ENCODE results near the gene RBBP6.
A peak's percentile ranks its signal among the peaks of the same experiment; 100 is the strongest.
"Not testable (repeated sequence)": the region's sequence is repeated elsewhere in the genome, so short reads cannot be mapped to it uniquely, and the experiment has no call there.

RBBP6 gene

DNA sequence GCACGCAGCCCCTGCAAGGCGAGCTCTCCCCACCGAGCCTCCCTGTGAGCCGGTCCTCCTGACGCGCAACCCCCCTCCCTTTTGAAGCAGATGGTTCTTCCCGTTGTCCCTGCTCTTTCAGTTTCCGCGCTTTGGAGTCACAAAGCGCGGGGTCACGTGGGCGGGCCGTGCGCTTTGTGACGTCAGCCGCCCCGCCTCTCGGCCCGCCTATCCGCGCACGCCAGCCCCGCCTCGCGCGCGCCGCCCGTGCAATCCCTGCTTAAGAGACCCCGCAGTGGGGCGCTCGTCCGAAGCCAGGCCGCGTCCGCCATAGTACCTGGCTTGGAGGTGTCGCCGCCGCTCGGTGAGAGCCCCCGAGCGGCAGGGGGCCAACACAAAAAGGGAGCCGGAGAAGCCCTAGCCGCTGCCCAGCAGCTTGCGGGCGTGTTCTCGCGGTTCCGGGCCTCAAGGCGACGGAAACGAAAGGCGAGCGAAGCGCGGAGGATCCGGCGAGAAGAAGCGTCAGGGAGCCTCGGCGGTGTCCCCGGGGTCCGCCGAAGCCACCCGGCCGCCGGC, at the start of gene RBBP6:
Gene RBBP6, plus strand, starts transcription at position 272 of the 555 bp plus-strand sequence. CDS start 1,061 bp downstream, outside the sequence.
- peak; percentile 94 for DNase-seq (ENCODE audit: low spot score)
- Mint-ChIP-seq H3K4me3 (peak within 1 kb of the TSS; percentile 100), H3K4me1 (ENCODE audit: low read depth) (peaks cover 26% of the 10 kb centered on the region), H3K36me3 (ENCODE audit: low read depth) (peaks cover 28% of the 10 kb centered on the region), H3K9me3 (no peaks in the 10 kb centered on the region), H3K27ac (peak within 1 kb of the TSS; percentile 100), H3K27me3 (ENCODE audit: low read depth) (peaks cover under 1% of the 10 kb centered on the region)

DNA sequence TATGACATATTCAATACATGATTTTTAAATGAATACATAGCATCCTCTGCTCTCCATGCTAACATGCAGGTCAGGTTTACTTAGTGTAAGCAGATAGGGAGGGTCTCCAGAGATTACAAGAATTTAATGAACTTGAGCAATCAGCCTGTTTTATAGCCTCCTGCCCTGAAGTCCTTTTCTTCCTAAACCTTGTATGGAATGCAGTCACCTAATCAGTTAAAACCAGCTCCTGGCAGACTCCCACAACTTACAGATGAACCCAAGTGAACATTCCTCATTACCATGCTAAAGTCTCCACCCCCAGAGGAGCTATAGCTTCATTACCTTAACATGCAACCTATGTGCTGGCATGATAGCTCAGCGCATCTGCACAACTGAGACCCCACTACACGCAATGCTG, 48.5 kb upstream of the RBBP6 start:
- Mint-ChIP-seq H3K4me1 (ENCODE audit: low read depth) (no peaks in the 10 kb centered on the region), H3K27ac (no peak overlapping the region), H3K27me3 (ENCODE audit: low read depth) (no peaks in the 10 kb centered on the region), H3K9me3 (no peaks in the 10 kb centered on the region), H3K36me3 (ENCODE audit: low read depth) (no peaks in the 10 kb centered on the region), H3K4me3 (no peak overlapping the region)
- no peak for DNase-seq (ENCODE audit: low spot score)

GRCh38 chr16:24491731-24492130, 47.6 kb upstream of the RBBP6 start:
- no peaks in the 10 kb centered on the region for H3K9me3 Mint-ChIP-seq
- DNase-seq (ENCODE audit: low spot score) = no peak
- no peaks in the 10 kb centered on the region for H3K4me1 Mint-ChIP-seq (ENCODE audit: low read depth)
- H3K4me3 Mint-ChIP-seq = no peak overlapping the region
- no peaks in the 10 kb centered on the region for H3K36me3 Mint-ChIP-seq (ENCODE audit: low read depth)
- no peaks in the 10 kb centered on the region for H3K27me3 Mint-ChIP-seq (ENCODE audit: low read depth)
- no peak overlapping the region for H3K27ac Mint-ChIP-seq

GRCh38 chr16:24493821-24494220, 45.5 kb upstream of the RBBP6 start:
- no peaks in the 10 kb centered on the region for H3K9me3 Mint-ChIP-seq
- no peak overlapping the region for H3K27ac Mint-ChIP-seq
- H3K27me3 Mint-ChIP-seq (ENCODE audit: low read depth) = no peaks in the 10 kb centered on the region

DNA sequence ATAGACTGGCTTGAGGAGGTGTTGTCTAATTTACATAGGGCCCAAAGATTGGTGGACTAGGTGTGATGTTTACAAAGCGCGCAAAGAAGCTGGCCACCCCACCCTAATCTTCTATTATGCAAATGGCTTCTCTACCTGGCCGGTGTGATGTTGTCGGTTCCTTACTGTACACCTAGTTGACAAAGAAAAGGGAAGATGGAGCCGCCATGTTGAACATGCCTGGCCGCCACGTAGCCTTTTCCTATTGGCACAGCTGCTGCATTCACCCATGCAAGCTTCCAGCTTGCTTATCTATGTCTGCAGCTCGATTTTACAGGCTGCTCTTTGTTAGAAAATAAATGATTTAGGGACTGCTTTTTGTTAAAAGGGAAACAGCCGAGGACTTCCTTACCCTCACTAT, 44.2 kb upstream of the RBBP6 start:
- not testable (repeated sequence) for H3K27ac Mint-ChIP-seq; DNase-seq (ENCODE audit: low spot score); H3K9me3 Mint-ChIP-seq; H3K4me3 Mint-ChIP-seq; H3K4me1 Mint-ChIP-seq (ENCODE audit: low read depth); H3K27me3 Mint-ChIP-seq (ENCODE audit: low read depth); H3K36me3 Mint-ChIP-seq (ENCODE audit: low read depth)

More at GRCh38 chr16:24493821-24494220, 45.5 kb upstream of the RBBP6 start:
- no peaks in the 10 kb centered on the region for H3K4me1 Mint-ChIP-seq (ENCODE audit: low read depth)
- no peaks in the 10 kb centered on the region for H3K36me3 Mint-ChIP-seq (ENCODE audit: low read depth)
- DNase-seq (ENCODE audit: low spot score) = no peak
- no peak overlapping the region for H3K4me3 Mint-ChIP-seq

DNA sequence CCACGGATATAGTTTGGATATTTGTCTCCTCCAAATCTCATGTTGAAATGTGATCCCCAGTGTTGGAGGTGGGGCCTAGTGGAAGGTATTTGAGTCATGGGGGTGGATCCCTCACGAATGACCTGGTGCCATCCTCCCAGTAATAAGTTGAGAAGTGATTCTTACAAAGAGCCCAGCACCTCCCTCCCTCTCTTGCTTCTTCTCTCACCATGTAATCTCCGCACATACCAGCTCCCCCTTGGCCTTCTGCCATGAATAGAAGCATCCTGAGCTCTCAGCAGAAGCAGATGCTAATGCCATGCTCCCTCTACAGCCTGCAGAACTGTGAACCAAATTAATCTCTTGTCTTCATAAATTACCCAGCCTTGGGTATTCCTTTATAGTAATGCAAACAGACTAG, 41.9 kb upstream of the RBBP6 start:
- no peaks in the 10 kb centered on the region for H3K9me3 Mint-ChIP-seq
- no peak overlapping the region for H3K27ac Mint-ChIP-seq
- H3K36me3 Mint-ChIP-seq (ENCODE audit: low read depth) = no peaks in the 10 kb centered on the region
- H3K4me3 Mint-ChIP-seq = no peak overlapping the region
- no peak for DNase-seq (ENCODE audit: low spot score)
- H3K4me1 Mint-ChIP-seq (ENCODE audit: low read depth) = no peaks in the 10 kb centered on the region
- H3K27me3 Mint-ChIP-seq (ENCODE audit: low read depth) = peaks cover 5% of the 10 kb centered on the region

DNA sequence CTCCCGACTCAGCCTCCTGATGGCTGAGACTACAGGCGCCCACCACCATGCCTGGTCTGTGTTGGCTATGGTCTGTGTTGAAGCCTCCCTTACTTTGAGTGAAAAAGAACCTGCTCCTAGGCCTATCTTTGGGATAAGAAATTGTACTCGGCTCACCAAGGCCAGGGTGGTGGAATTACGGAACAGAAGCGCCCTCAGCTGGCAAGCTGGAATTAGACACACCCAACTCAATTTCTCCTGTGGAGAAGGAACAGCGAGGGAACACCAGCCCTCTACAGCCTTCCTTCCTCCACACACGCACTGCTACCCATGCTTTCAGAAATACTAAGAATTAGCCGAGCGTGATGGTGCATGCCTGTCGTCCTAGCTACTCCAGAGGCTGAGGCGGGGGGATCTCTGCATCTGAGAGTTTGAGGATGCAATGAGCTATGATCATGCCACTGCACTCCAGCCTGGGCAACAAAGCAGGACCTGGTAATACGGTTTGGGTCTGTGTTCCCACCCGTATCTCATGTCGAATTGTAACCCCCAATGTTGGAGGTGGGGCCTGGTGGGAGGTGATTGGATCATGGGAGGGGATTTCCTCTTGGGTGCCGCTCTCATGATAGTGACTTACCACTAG, 40.1 kb upstream of the RBBP6 start:
- no peaks in the 10 kb centered on the region for H3K36me3 Mint-ChIP-seq (ENCODE audit: low read depth)
- H3K9me3 Mint-ChIP-seq = no peaks in the 10 kb centered on the region
- H3K4me3 Mint-ChIP-seq = no peak overlapping the region
- H3K27me3 Mint-ChIP-seq (ENCODE audit: low read depth) = peaks cover 5% of the 10 kb centered on the region
- H3K4me1 Mint-ChIP-seq (ENCODE audit: low read depth) = no peaks in the 10 kb centered on the region
- no peak overlapping the region for H3K27ac Mint-ChIP-seq
- DNase-seq (ENCODE audit: low spot score) = no peak

- H3K4me1 Mint-ChIP-seq (ENCODE audit: low read depth) = no peaks in the 10 kb centered on the region
Measured at GRCh38 chr16:24504472-24505345, 34.7 kb upstream of the RBBP6 start.

DNA sequence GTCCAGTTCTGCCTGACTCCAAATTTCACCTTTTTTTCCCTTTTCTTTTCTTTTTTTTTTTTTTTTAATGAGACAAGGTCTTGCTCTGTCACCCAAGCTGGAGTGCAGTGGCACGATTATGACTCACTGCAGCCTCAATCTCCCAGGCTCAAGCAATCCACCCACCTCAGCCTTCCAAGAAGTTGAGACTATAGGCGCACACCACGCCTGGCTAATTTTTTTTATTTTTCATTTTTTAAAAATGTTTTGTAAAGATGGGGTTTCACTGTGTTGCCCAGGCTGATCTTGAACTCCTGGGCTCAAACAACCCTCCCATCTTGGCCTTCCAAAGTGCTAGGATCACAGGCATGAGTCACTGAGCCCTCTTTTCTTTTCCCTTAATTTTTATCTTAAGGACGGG, 33.4 kb upstream of the RBBP6 start:
- no peaks in the 10 kb centered on the region for H3K9me3 Mint-ChIP-seq
- no peaks in the 10 kb centered on the region for H3K4me1 Mint-ChIP-seq (ENCODE audit: low read depth)
- no peak for DNase-seq (ENCODE audit: low spot score)
- no peaks in the 10 kb centered on the region for H3K36me3 Mint-ChIP-seq (ENCODE audit: low read depth)
- H3K4me3 Mint-ChIP-seq = no peak overlapping the region
- no peak overlapping the region for H3K27ac Mint-ChIP-seq
- H3K27me3 Mint-ChIP-seq (ENCODE audit: low read depth) = peaks cover 2% of the 10 kb centered on the region

More at GRCh38 chr16:24504472-24505345, 34.7 kb upstream of the RBBP6 start:
- Mint-ChIP-seq H3K4me3 (no peak overlapping the region), H3K9me3 (no peaks in the 10 kb centered on the region), H3K36me3 (ENCODE audit: low read depth) (no peaks in the 10 kb centered on the region), H3K27me3 (ENCODE audit: low read depth) (peaks cover 6% of the 10 kb centered on the region), H3K27ac (no peak overlapping the region)
- peak; percentile 50 for DNase-seq (ENCODE audit: low spot score)

GRCh38 chr16:24507959-24508480, 31.3 kb upstream of the RBBP6 start:
- H3K4me1 Mint-ChIP-seq (ENCODE audit: low read depth) = no peaks in the 10 kb centered on the region
- H3K36me3 Mint-ChIP-seq (ENCODE audit: low read depth) = no peaks in the 10 kb centered on the region

GRCh38 chr16:24508614-24509013, 30.8 kb upstream of the RBBP6 start:
- peaks cover 2% of the 10 kb centered on the region for H3K27me3 Mint-ChIP-seq (ENCODE audit: low read depth)
- no peaks in the 10 kb centered on the region for H3K9me3 Mint-ChIP-seq
- no peak for DNase-seq (ENCODE audit: low spot score)
- no peak overlapping the region for H3K27ac Mint-ChIP-seq
- no peaks in the 10 kb centered on the region for H3K4me1 Mint-ChIP-seq (ENCODE audit: low read depth)
- H3K4me3 Mint-ChIP-seq = no peak overlapping the region
- H3K36me3 Mint-ChIP-seq (ENCODE audit: low read depth) = no peaks in the 10 kb centered on the region

More at GRCh38 chr16:24507959-24508480, 31.3 kb upstream of the RBBP6 start:
- Mint-ChIP-seq H3K9me3 (no peaks in the 10 kb centered on the region), H3K27me3 (ENCODE audit: low read depth) (peaks cover 2% of the 10 kb centered on the region), H3K27ac (no peak overlapping the region), H3K4me3 (no peak overlapping the region)
- no peak for DNase-seq (ENCODE audit: low spot score)

DNA sequence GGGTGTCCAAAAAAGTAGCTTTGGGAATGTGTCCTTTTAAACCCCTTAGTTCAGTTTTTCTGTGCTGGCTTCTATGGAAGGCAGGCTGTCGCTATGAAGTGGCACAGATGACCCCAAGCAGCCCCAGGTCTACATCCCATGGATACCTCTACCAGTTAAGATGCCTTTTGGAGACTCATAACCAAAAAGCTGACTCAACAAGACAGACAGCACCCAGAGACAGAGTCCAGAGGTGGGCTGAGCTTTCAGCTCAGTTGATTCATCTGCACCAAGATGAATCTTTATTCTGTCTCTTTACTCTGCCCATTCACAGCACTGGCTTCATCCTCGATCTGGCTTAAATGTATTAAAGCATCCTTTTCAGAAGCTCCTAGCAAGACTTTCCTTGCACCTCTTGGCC, 29.8 kb upstream of the RBBP6 start:
- Mint-ChIP-seq H3K4me1 (ENCODE audit: low read depth) (no peaks in the 10 kb centered on the region), H3K27me3 (ENCODE audit: low read depth) (peaks cover 2% of the 10 kb centered on the region), H3K9me3 (no peaks in the 10 kb centered on the region), H3K36me3 (ENCODE audit: low read depth) (no peaks in the 10 kb centered on the region), H3K27ac (no peak overlapping the region), H3K4me3 (no peak overlapping the region)
- no peak for DNase-seq (ENCODE audit: low spot score)

GRCh38 chr16:24511174-24511573, 28.2 kb upstream of the RBBP6 start:
- Mint-ChIP-seq H3K27me3 (ENCODE audit: low read depth) (peaks cover 5% of the 10 kb centered on the region), H3K27ac (no peak overlapping the region), H3K4me1 (ENCODE audit: low read depth) (no peaks in the 10 kb centered on the region), H3K9me3 (no peaks in the 10 kb centered on the region), H3K4me3 (no peak overlapping the region), H3K36me3 (ENCODE audit: low read depth) (no peaks in the 10 kb centered on the region)
- no peak for DNase-seq (ENCODE audit: low spot score)

DNA sequence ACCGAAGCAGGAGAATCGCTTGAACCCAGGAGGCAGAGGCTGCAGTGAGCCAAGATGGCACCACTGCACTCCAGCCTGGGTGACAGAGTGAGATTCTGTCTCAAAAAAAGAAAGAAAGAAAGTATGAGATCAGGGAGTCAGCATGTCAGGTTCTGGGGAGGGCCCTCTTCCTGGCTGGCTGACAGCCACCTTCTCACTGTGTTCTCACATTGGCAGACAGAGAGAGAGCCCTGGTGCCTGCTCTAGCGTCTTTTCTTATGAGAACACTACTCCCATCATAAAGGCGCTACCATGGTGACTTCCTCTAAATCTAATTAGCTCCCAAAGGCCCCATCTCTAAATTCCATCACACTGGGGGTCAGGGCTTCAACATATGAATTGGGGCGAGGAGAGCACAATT, 27.6 kb upstream of the RBBP6 start:
- DNase-seq (ENCODE audit: low spot score) = no peak
- Mint-ChIP-seq H3K27ac (no peak overlapping the region), H3K36me3 (ENCODE audit: low read depth) (no peaks in the 10 kb centered on the region), H3K4me1 (ENCODE audit: low read depth) (no peaks in the 10 kb centered on the region), H3K4me3 (no peak overlapping the region), H3K27me3 (ENCODE audit: low read depth) (peaks cover 8% of the 10 kb centered on the region), H3K9me3 (no peaks in the 10 kb centered on the region)
